Effector memory CD8-positive, alpha-beta T cell (primary cell): Measurements from ENCODE around the gene TIMM13.
"Not testable (repeated sequence)": the region's sequence is repeated elsewhere in the genome, so short reads cannot be mapped to it uniquely, and the experiment has no call there.

Source experiments
- ATAC-seq: fragments of 150-1000 bp; cut with Tn5 transposase; replicated peaks from 2 replicates; pipeline ENCODE4 v1.10.0; 2021; ENCODE audit warnings: mild to moderate bottlenecking, moderate library complexity
- DNase-seq, 3 experiments: peaks; one replicate each; pipeline ENCODE4 v3.0.0; 2021
- H3K27ac Mint-ChIP-seq, 2 donors: one replicate each; pipeline ENCODE4 v1.8.0; 2022; ENCODE audit warnings: mild to moderate bottlenecking in 2 of 2, mixed read lengths in 2 of 2, moderate library complexity in 2 of 2
- H3K27me3 Mint-ChIP-seq, 2 donors: one replicate each; pipeline ENCODE4 v1.8.0; 2022; ENCODE audit warnings: mixed read lengths in 2 of 2
- H3K36me3 Mint-ChIP-seq: one replicate; pipeline ENCODE4 v1.8.0; 2022; ENCODE audit warnings: mild to moderate bottlenecking, moderate library complexity, mixed read lengths; ENCODE audit not compliant: insufficient read depth
- H3K4me1 Mint-ChIP-seq, 2 donors: one replicate each; pipeline ENCODE4 v1.8.0; 2022; ENCODE audit warnings: low read depth in 2 of 2, mixed read lengths in 2 of 2
- H3K4me3 Mint-ChIP-seq, 2 donors: one replicate each; pipeline ENCODE4 v1.8.0; 2022; ENCODE audit warnings: mild to moderate bottlenecking in 2 of 2, mixed read lengths in 2 of 2, moderate library complexity in 2 of 2
- H3K9me3 Mint-ChIP-seq, 2 donors: one replicate each; pipeline ENCODE4 v1.8.0; 2022; ENCODE audit warnings: mixed read lengths in 2 of 2

Gene TIMM13

GRCh38 chr19:2461751-2462634 is 34.6 kb upstream of the TIMM13 start:
- H3K27ac Mint-ChIP-seq: peak overlapping the region; percentile 32 to 38

GRCh38 chr19:2460245-2460644 is 32.9 kb upstream of the TIMM13 start:
- no peaks in the 10 kb centered on the region for H3K27me3 Mint-ChIP-seq
- peaks cover 4 to 12% of the 10 kb centered on the region in 2 donors for H3K4me1 Mint-ChIP-seq
- peaks cover 6% of the 10 kb centered on the region for H3K36me3 Mint-ChIP-seq
- no peak for DNase-seq
- H3K4me3 Mint-ChIP-seq: peak overlapping the region in 1 of 2 donors; percentile 24
- H3K9me3 Mint-ChIP-seq: no peaks in the 10 kb centered on the region
- H3K27ac Mint-ChIP-seq: no peak overlapping the region
- no peak for ATAC-seq

More at GRCh38 chr19:2461751-2462634, 34.6 kb upstream of the TIMM13 start:
- Mint-ChIP-seq H3K9me3 (no peaks in the 10 kb centered on the region), H3K4me3 (peak overlapping the region; percentile 79), H3K27me3 (no peaks in the 10 kb centered on the region), H3K36me3 (peaks cover 2% of the 10 kb centered on the region), H3K4me1 (peaks cover 4 to 8% of the 10 kb centered on the region in 2 donors)
- ATAC-seq: peak; percentile 80
- DNase-seq: peak; percentile 28 to 41 (median 29)

- not testable (repeated sequence) for H3K27me3 Mint-ChIP-seq, H3K4me3 Mint-ChIP-seq, H3K9me3 Mint-ChIP-seq, H3K27ac Mint-ChIP-seq, ATAC-seq, DNase-seq
- Mint-ChIP-seq H3K4me1 (peaks cover 13 to 18% of the 10 kb centered on the region in 2 donors), H3K36me3 (peaks cover 14% of the 10 kb centered on the region)
Observed at GRCh38 chr19:2458776-2459175, 31.4 kb upstream of the TIMM13 start.

GRCh38 chr19:2458054-2458453 is 30.7 kb upstream of the TIMM13 start:
- Mint-ChIP-seq H3K27me3 (no peaks in the 10 kb centered on the region), H3K4me1 (peaks cover 13 to 18% of the 10 kb centered on the region in 2 donors), H3K36me3 (peaks cover 14% of the 10 kb centered on the region), H3K27ac (no peak overlapping the region), H3K9me3 (no peaks in the 10 kb centered on the region), H3K4me3 (no peak overlapping the region)
- DNase-seq (no peak), ATAC-seq (no peak)

- Mint-ChIP-seq H3K36me3 (peaks cover 14% of the 10 kb centered on the region), H3K4me3 (peak overlapping the region; percentile 79 to 80), H3K4me1 (peaks cover 13 to 18% of the 10 kb centered on the region in 2 donors), H3K27ac (peak overlapping the region; percentile 90 to 95), H3K9me3 (no peaks in the 10 kb centered on the region), H3K27me3 (no peaks in the 10 kb centered on the region)
- DNase-seq (no peak), ATAC-seq (no peak)
Observed at GRCh38 chr19:2457394-2458037, 30.1 kb upstream of the TIMM13 start.

- DNase-seq (peak; percentile 46 to 59 (median 52)), ATAC-seq (peak; percentile 71)
- H3K27ac Mint-ChIP-seq: peak overlapping the region; percentile 87 to 92
- peak overlapping the region; percentile 79 to 80 for H3K4me3 Mint-ChIP-seq
- H3K9me3 Mint-ChIP-seq: no peaks in the 10 kb centered on the region
- H3K4me1 Mint-ChIP-seq: peaks cover 10 to 12% of the 10 kb centered on the region in 2 donors
- H3K36me3 Mint-ChIP-seq: peaks cover 14% of the 10 kb centered on the region
- no peaks in the 10 kb centered on the region for H3K27me3 Mint-ChIP-seq
Observed at GRCh38 chr19:2455851-2456570, 28.6 kb upstream of the TIMM13 start.

GRCh38 chr19:2454962-2455850 is 27.8 kb upstream of the TIMM13 start:
- H3K9me3 Mint-ChIP-seq: no peaks in the 10 kb centered on the region
- H3K4me1 Mint-ChIP-seq: peaks cover 10 to 12% of the 10 kb centered on the region in 2 donors
- H3K36me3 Mint-ChIP-seq: peaks cover 14% of the 10 kb centered on the region
- ATAC-seq: no peak
- H3K27me3 Mint-ChIP-seq: no peaks in the 10 kb centered on the region
- H3K4me3 Mint-ChIP-seq: peak overlapping the region; percentile 79 to 80
- DNase-seq: no peak
- H3K27ac Mint-ChIP-seq: peak overlapping the region; percentile 87 to 92

- ATAC-seq (no peak), DNase-seq (no peak)
- Mint-ChIP-seq H3K36me3 (peaks cover 14% of the 10 kb centered on the region), H3K27ac (peak overlapping the region; percentile 87 to 92), H3K27me3 (no peaks in the 10 kb centered on the region), H3K4me1 (peaks cover 10 to 15% of the 10 kb centered on the region in 2 donors), H3K9me3 (no peaks in the 10 kb centered on the region), H3K4me3 (peak overlapping the region; percentile 79 to 80)
Observed at GRCh38 chr19:2454199-2454961, 27.0 kb upstream of the TIMM13 start.

- DNase-seq (no peak), ATAC-seq (no peak)
- peak overlapping the region in 1 of 2 donors; percentile 68 for H3K27ac Mint-ChIP-seq
- peaks cover 14% of the 10 kb centered on the region for H3K36me3 Mint-ChIP-seq
- peaks cover 10 to 15% of the 10 kb centered on the region in 2 donors for H3K4me1 Mint-ChIP-seq
- H3K9me3 Mint-ChIP-seq: no peaks in the 10 kb centered on the region
- peak overlapping the region; percentile 8 to 29 for H3K4me3 Mint-ChIP-seq
- no peaks in the 10 kb centered on the region for H3K27me3 Mint-ChIP-seq
Observed at GRCh38 chr19:2453431-2454025, 26.1 kb upstream of the TIMM13 start.

- no peak for ATAC-seq
- peaks cover 14% of the 10 kb centered on the region for H3K36me3 Mint-ChIP-seq
- DNase-seq: no peak
- H3K4me1 Mint-ChIP-seq: peaks cover 14 to 17% of the 10 kb centered on the region in 2 donors
- H3K27me3 Mint-ChIP-seq: no peaks in the 10 kb centered on the region
- H3K9me3 Mint-ChIP-seq: no peaks in the 10 kb centered on the region
- H3K4me3 Mint-ChIP-seq: no peak overlapping the region
- no peak overlapping the region for H3K27ac Mint-ChIP-seq
Observed at GRCh38 chr19:2451741-2452140, 24.4 kb upstream of the TIMM13 start.

- ATAC-seq: no peak
- H3K27ac Mint-ChIP-seq: no peak overlapping the region
- no peak overlapping the region for H3K4me3 Mint-ChIP-seq
Observed at GRCh38 chr19:2451138-2451537, 23.8 kb upstream of the TIMM13 start.

GRCh38 chr19:2449019-2449418 is 21.6 kb upstream of the TIMM13 start:
- peaks cover 6% of the 10 kb centered on the region for H3K36me3 Mint-ChIP-seq
- H3K9me3 Mint-ChIP-seq: no peaks in the 10 kb centered on the region

More at GRCh38 chr19:2451138-2451537, 23.8 kb upstream of the TIMM13 start:
- peaks cover 14% of the 10 kb centered on the region for H3K36me3 Mint-ChIP-seq
- H3K4me1 Mint-ChIP-seq: peaks cover 20 to 22% of the 10 kb centered on the region in 2 donors
- no peaks in the 10 kb centered on the region for H3K27me3 Mint-ChIP-seq
- DNase-seq: no peak
- H3K9me3 Mint-ChIP-seq: no peaks in the 10 kb centered on the region

More at GRCh38 chr19:2449019-2449418, 21.6 kb upstream of the TIMM13 start:
- DNase-seq: no peak
- Mint-ChIP-seq H3K4me3 (no peak overlapping the region), H3K27ac (peak overlapping the region in 1 of 2 donors; percentile 32), H3K4me1 (peaks cover 11 to 14% of the 10 kb centered on the region in 2 donors), H3K27me3 (no peaks in the 10 kb centered on the region)
- ATAC-seq: no peak
